HepG2 (cell line): ENCODE data around the gene FCAMR. TPM values are rescaled to one million over a fixed set of nuclear protein-coding genes. Genes with fewer than 3 reads are reported as not detected.

Experiments
- CCAR2 ChIP-seq: fragments of 200-400 bp; formaldehyde crosslinking; optimal IDR thresholded peaks from 2 replicates; pipeline ENCODE3; 2018; ENCODE audit warnings: low read depth, mild to moderate bottlenecking, low read length, moderate library complexity
- GABPA ChIP-seq, 2 experiments: IDR thresholded peaks; 2 replicates each; pipeline ENCODE4 v1.6.1; 2011 to 2016; ENCODE audit warnings: low read depth in 2 of 2, low read length in 1 of 2, missing biosample characterization in 1 of 2, missing genetic modification characterization in 1 of 2
- HIVEP1 ChIP-seq: sonication (generic); formaldehyde crosslinking; IDR thresholded peaks from 2 replicates; pipeline ENCODE4 v1.4.0; 2020; ENCODE audit warnings: mild to moderate bottlenecking, missing genetic modification reagents
- HMG20A ChIP-seq: IDR thresholded peaks from 2 replicates; pipeline ENCODE4 v1.6.1; 2016; ENCODE audit warnings: borderline replicate concordance
- NONO ChIP-seq, 2 experiments: fragments of 450-650 bp in 1 of 2; sonication (generic) in 1 of 2; formaldehyde crosslinking in 1 of 2; IDR thresholded peaks in 1 of 2; conservative IDR thresholded peaks in 1 of 2; 2 replicates each; pipeline versions ENCODE4 v1.6.1 to v1.8.0; 2017 to 2022; ENCODE audit warnings: mild to moderate bottlenecking in 1 of 2, missing genetic modification reagents in 1 of 2, moderate library complexity in 1 of 2
- NR2C2 ChIP-seq: sonication (generic); formaldehyde crosslinking; IDR thresholded peaks from 2 replicates; pipeline ENCODE4 v1.4.0; 2020; ENCODE audit warnings: missing genetic modification reagents, mild to moderate bottlenecking, moderate library complexity, borderline replicate concordance
- SIN3B ChIP-seq: fragments of 150-350 bp; IDR thresholded peaks from 2 replicates; pipeline ENCODE4 v1.6.1; 2014; ENCODE audit warnings: low read length
- SPEN ChIP-seq: sonication (generic); formaldehyde crosslinking; IDR thresholded peaks from 2 replicates; pipeline ENCODE4 v1.5.1; 2020; ENCODE audit warnings: low read depth, mild to moderate bottlenecking, missing genetic modification reagents
- SRSF1 ChIP-seq: fragments of 200-400 bp; formaldehyde crosslinking; optimal IDR thresholded peaks from 2 replicates; pipeline ENCODE3; 2017; ENCODE audit warnings: mild to moderate bottlenecking, low read depth, low read length, moderate library complexity
- TSC22D2 ChIP-seq: sonication (generic); formaldehyde crosslinking; IDR thresholded peaks from 2 replicates; pipeline ENCODE4 v1.5.1; 2020; ENCODE audit warnings: missing genetic modification reagents, mild to moderate bottlenecking, borderline replicate concordance
- ZBTB21 ChIP-seq: sonication (generic); formaldehyde crosslinking; IDR thresholded peaks from 2 replicates; pipeline ENCODE4 v1.4.0; 2020; ENCODE audit warnings: missing genetic modification reagents
- ZNF235 ChIP-seq: sonication (generic); formaldehyde crosslinking; IDR thresholded peaks from 2 replicates; pipeline ENCODE4 v1.8.1; 2023; ENCODE audit warnings: mild to moderate bottlenecking, missing genetic modification reagents, borderline replicate concordance
- ZNF260 ChIP-seq: sonication (generic); formaldehyde crosslinking; IDR thresholded peaks from 2 replicates; pipeline ENCODE4 v1.4.0; 2020; ENCODE audit warnings: missing genetic modification reagents, low read depth, mild to moderate bottlenecking, borderline replicate concordance
- ZNF446 ChIP-seq: sonication (generic); formaldehyde crosslinking; IDR thresholded peaks from 2 replicates; pipeline ENCODE4 v1.5.0; 2020; ENCODE audit warnings: mild to moderate bottlenecking, missing genetic modification reagents
- ZNF460 ChIP-seq: sonication (generic); formaldehyde crosslinking; IDR thresholded peaks from 2 replicates; pipeline ENCODE4 v1.5.1; 2020; ENCODE audit warnings: missing genetic modification reagents, mild to moderate bottlenecking, borderline replicate concordance
- ZNF567 ChIP-seq: sonication (generic); formaldehyde crosslinking; IDR thresholded peaks from 2 replicates; pipeline ENCODE4 v1.8.1; 2023; ENCODE audit warnings: mild to moderate bottlenecking, missing genetic modification reagents, borderline replicate concordance
- ZSCAN12 ChIP-seq: sonication (generic); formaldehyde crosslinking; IDR thresholded peaks from 2 replicates; pipeline ENCODE4 v1.9.0; 2021; ENCODE audit warnings: mild to moderate bottlenecking, missing genetic modification reagents
- ZSCAN22 ChIP-seq: sonication (generic); formaldehyde crosslinking; IDR thresholded peaks from 2 replicates; pipeline ENCODE4 v1.4.0; 2020; ENCODE audit warnings: mild to moderate bottlenecking, missing genetic modification reagents
- polyA plus RNA-seq, 8 experiments: library from polyadenylated mRNA; depleted of rRNA in 3 of 8; stranded (reverse) in 7 of 8; unstranded in 1 of 8; fragments of >200 nt; fragmentation: Illumina TruSeq in 4 of 8; extraction: Trizol in 4 of 8; gene quantifications; 2 replicates each; pipeline versions ENCODE4 v1.2.1 to v1.2.3, GENCODE V29; 2011 to 2016; ENCODE audit warnings: low read depth in 4 of 8, missing spikeins in 1 of 8, mixed read lengths in 1 of 8; ENCODE audit not compliant: insufficient read depth in 1 of 8
- total RNA-seq, 5 experiments: library from RNA; depleted of rRNA; stranded (reverse); fragments of >200 nt; fragmentation: Illumina TruSeq; extraction: Trizol; gene quantifications; 2 replicates each; pipeline ENCODE4 v1.2.3, GENCODE V29; 2016; ENCODE audit warnings: low read depth in 1 of 5
- TF ChIP-seq, protein P1 (sequence below): sonication (generic); formaldehyde crosslinking; IDR thresholded peaks from 2 replicates; pipeline ENCODE4 v1.8.1; 2023; ENCODE audit warnings: missing genetic modification reagents, inconsistent platforms, borderline replicate concordance
- TF ChIP-seq, protein P2 (sequence below): sonication (generic); formaldehyde crosslinking; IDR thresholded peaks from 2 replicates; pipeline ENCODE4 v1.4.0; 2020; ENCODE audit warnings: missing genetic modification reagents
- TF ChIP-seq, protein P3 (sequence below): sonication (generic); formaldehyde crosslinking; conservative IDR thresholded peaks from 2 replicates; pipeline ENCODE4 v1.4.0; 2020; ENCODE audit warnings: missing genetic modification reagents
- TF ChIP-seq, protein P4 (sequence below): sonication (generic); formaldehyde crosslinking; IDR thresholded peaks from 2 replicates; pipeline ENCODE4 v1.5.1; 2020; ENCODE audit warnings: mild to moderate bottlenecking, missing genetic modification reagents, borderline replicate concordance

Gene FCAMR
- total and polyA plus RNA-seq, 2 of the 13 experiments (the other 11 are each of a cell fraction or from before 2014, with no cell fraction given) = not detected

DNA sequence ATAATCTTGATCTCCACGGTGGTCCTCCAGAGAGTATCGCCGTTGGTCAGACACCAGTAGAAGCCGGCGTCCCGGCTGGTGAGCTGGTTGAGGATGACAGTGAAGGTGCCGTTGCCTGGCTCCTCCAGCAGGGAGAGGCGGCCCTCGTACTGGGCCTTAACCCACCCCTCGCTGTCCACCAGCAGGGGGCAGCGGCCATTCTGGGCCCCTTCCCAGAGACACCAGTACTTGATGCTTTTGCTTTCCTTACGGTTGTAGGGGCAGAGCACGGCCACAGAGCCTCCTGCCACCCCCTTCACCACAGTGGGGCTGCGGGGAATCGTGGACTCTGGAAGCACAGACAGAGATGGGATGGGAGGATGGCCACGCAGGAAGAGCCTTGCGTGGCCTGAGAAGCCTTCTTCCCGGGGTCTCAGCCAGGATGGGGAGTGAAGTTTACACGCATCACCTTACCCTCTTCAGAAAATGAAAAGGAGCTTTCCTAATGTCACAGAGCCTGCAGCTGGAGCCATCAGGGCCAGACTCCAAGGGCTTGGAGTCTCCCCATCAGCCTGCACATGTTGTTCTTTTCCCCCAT, 34.7 kb downstream of the FCAMR start (continued):
- TF ChIP-seq, protein P1, sequence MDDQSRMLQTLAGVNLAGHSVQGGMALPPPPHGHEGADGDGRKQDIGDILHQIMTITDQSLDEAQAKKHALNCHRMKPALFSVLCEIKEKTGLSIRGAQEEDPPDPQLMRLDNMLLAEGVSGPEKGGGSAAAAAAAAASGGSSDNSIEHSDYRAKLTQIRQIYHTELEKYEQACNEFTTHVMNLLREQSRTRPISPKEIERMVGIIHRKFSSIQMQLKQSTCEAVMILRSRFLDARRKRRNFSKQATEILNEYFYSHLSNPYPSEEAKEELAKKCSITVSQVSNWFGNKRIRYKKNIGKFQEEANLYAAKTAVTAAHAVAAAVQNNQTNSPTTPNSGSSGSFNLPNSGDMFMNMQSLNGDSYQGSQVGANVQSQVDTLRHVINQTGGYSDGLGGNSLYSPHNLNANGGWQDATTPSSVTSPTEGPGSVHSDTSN (CRISPR knock-in tag) = no peak
- no peak for TF ChIP-seq ZNF260 (CRISPR knock-in tag)
- TF ChIP-seq SPEN (CRISPR knock-in tag) = peak; percentile 33; the same call in 1 of the 2 replicates
- TF ChIP-seq ZSCAN12 (CRISPR knock-in tag) = no peak
- no peak for TF ChIP-seq NONO (IDR thresholded peaks at IDR 0.05)
- TF ChIP-seq NONO (CRISPR knock-in tag; conservative IDR thresholded peaks at IDR 0.05) = 0 out of 2 replicates have a peak, but pooled peaks have one; percentile 25
- TF ChIP-seq ZNF446 = no peak
- no peak for TF ChIP-seq HMG20A (CRISPR knock-in tag)
- TF ChIP-seq ZBTB21 (CRISPR knock-in tag) = no peak
- no peak for TF ChIP-seq ZNF235 (CRISPR knock-in tag)
- TF ChIP-seq ZNF460 (CRISPR knock-in tag) = no peak
- TF ChIP-seq SIN3B = no peak
- TF ChIP-seq, protein P2, sequence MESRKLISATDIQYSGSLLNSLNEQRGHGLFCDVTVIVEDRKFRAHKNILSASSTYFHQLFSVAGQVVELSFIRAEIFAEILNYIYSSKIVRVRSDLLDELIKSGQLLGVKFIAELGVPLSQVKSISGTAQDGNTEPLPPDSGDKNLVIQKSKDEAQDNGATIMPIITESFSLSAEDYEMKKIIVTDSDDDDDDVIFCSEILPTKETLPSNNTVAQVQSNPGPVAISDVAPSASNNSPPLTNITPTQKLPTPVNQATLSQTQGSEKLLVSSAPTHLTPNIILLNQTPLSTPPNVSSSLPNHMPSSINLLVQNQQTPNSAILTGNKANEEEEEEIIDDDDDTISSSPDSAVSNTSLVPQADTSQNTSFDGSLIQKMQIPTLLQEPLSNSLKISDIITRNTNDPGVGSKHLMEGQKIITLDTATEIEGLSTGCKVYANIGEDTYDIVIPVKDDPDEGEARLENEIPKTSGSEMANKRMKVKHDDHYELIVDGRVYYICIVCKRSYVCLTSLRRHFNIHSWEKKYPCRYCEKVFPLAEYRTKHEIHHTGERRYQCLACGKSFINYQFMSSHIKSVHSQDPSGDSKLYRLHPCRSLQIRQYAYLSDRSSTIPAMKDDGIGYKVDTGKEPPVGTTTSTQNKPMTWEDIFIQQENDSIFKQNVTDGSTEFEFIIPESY (CRISPR knock-in tag) = no peak
- no peak for TF ChIP-seq TSC22D2 (CRISPR knock-in tag)
- TF ChIP-seq, protein P3, sequence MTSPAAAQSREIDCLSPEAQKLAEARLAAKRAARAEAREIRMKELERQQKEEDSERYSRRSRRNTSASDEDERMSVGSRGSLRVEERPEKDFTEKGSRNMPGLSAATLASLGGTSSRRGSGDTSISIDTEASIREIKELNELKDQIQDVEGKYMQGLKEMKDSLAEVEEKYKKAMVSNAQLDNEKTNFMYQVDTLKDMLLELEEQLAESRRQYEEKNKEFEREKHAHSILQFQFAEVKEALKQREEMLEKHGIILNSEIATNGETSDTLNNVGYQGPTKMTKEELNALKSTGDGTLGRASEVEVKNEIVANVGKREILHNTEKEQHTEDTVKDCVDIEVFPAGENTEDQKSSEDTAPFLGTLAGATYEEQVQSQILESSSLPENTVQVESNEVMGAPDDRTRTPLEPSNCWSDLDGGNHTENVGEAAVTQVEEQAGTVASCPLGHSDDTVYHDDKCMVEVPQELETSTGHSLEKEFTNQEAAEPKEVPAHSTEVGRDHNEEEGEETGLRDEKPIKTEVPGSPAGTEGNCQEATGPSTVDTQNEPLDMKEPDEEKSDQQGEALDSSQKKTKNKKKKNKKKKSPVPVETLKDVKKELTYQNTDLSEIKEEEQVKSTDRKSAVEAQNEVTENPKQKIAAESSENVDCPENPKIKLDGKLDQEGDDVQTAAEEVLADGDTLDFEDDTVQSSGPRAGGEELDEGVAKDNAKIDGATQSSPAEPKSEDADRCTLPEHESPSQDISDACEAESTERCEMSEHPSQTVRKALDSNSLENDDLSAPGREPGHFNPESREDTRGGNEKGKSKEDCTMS (CRISPR knock-in tag) = no peak
- no peak for TF ChIP-seq ZSCAN22 (CRISPR knock-in tag)
- no peak for TF ChIP-seq CCAR2
- TF ChIP-seq NR2C2 = no peak
- TF ChIP-seq SRSF1 = no peak
- TF ChIP-seq HIVEP1 (CRISPR knock-in tag) = no peak
- no peak for TF ChIP-seq GABPA (IDR thresholded peaks at IDR 0.05; ENCODE audit: low read depth, low read length)
- TF ChIP-seq GABPA (CRISPR knock-in tag; IDR thresholded peaks at IDR 0.05; ENCODE audit: low read depth) = no peak
- TF ChIP-seq ZNF567 (CRISPR knock-in tag) = no peak
- TF ChIP-seq, protein P4, sequence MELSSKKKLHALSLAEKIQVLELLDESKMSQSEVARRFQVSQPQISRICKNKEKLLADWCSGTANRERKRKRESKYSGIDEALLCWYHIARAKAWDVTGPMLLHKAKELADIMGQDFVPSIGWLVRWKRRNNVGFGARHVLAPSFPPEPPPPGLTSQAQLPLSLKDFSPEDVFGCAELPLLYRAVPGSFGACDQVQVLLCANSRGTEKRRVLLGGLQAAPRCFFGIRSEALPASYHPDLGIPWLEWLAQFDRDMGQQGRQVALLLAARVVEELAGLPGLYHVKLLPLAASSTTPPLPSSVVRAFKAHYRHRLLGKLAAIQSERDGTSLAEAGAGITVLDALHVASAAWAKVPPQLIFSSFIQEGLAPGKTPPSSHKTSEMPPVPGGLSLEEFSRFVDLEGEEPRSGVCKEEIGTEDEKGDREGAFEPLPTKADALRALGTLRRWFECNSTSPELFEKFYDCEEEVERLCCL (CRISPR knock-in tag) = no peak
